Mesendoderm (in vitro differentiated cells): ENCODE measurements around the gene EIF4G1.

Source experiments
- DNase-seq: peaks from one replicate; pipeline ENCODE4 v3.0.0; 2013
- H2AK5ac ChIP-seq: 2 replicates; pipeline ENCODE4 v1.6.1; 2013; ENCODE audit warnings: low read length, inconsistent platforms
- H2BK120ac ChIP-seq: 2 replicates; pipeline ENCODE4 v1.6.1; 2013; ENCODE audit warnings: low read depth, mild to moderate bottlenecking, low read length, moderate library complexity, mixed read lengths
- H2BK15ac ChIP-seq: replicated peaks from 2 replicates; pipeline ENCODE4 v1.6.1; 2013; ENCODE audit warnings: low read depth, mild to moderate bottlenecking, moderate library complexity
- H2BK5ac ChIP-seq: 2 replicates; pipeline ENCODE4 v1.6.1; 2013; ENCODE audit warnings: low read length, inconsistent platforms
- H3K18ac ChIP-seq: 2 replicates; pipeline ENCODE4 v1.6.1; 2013; ENCODE audit warnings: mild to moderate bottlenecking, low read length, mixed read lengths
- H3K23ac ChIP-seq: one replicate; pipeline ENCODE4 v1.6.1; 2013; ENCODE audit warnings: low read length
- H3K27ac ChIP-seq: 2 replicates; pipeline ENCODE4 v1.5.1; 2013; ENCODE audit warnings: low read depth, mild to moderate bottlenecking, inconsistent platforms, low read length, moderate library complexity
- H3K27me3 ChIP-seq: 2 replicates; pipeline ENCODE4 v1.6.1; 2013; ENCODE audit warnings: low read length, control low read depth, mild to moderate bottlenecking, inconsistent platforms; ENCODE audit not compliant: insufficient read depth, poor library complexity
- H3K36me3 ChIP-seq: 2 replicates; pipeline ENCODE4 v1.6.1; 2013; ENCODE audit warnings: low read length, inconsistent platforms; ENCODE audit not compliant: control insufficient read depth, insufficient read depth
- H3K4ac ChIP-seq: one replicate; pipeline ENCODE4 v1.6.1; 2013; ENCODE audit warnings: low read depth, mild to moderate bottlenecking, low read length, moderate library complexity
- H3K4me1 ChIP-seq: 2 replicates; pipeline ENCODE4 v1.6.1; 2013; ENCODE audit warnings: low read depth, low read length, inconsistent platforms; ENCODE audit not compliant: control insufficient read depth
- H3K4me2 ChIP-seq: 2 replicates; pipeline ENCODE4 v1.6.1; 2013; ENCODE audit warnings: low read length
- H3K4me3 ChIP-seq: 2 replicates; pipeline ENCODE4 v1.5.1; 2013; ENCODE audit warnings: mild to moderate bottlenecking, low read length
- H3K56ac ChIP-seq: one replicate; pipeline ENCODE4 v1.6.1; 2013; ENCODE audit warnings: low read length
- H3K79me1 ChIP-seq: 2 replicates; pipeline ENCODE4 v1.6.1; 2013; ENCODE audit warnings: low read length, inconsistent platforms
- H3K79me2 ChIP-seq: 2 replicates; pipeline ENCODE4 v1.6.1; 2013; ENCODE audit warnings: mild to moderate bottlenecking, low read length; ENCODE audit not compliant: control insufficient read depth, insufficient read depth
- H3K9ac ChIP-seq: 2 replicates; pipeline ENCODE4 v1.6.1; 2013; ENCODE audit warnings: low read length, inconsistent platforms
- H4K5ac ChIP-seq: one replicate; pipeline ENCODE4 v1.6.1; 2013; ENCODE audit warnings: low read length
- H4K8ac ChIP-seq: one replicate; pipeline ENCODE4 v1.6.1; 2013; ENCODE audit warnings: low read depth, mild to moderate bottlenecking, control low read depth, low read length, moderate library complexity
- WGBS: extraction: QIAGEN DNeasy Blood & Tissue Kit; methylation state at CpG from one replicate; pipeline ENCODE4 v1.1.7; 2013; ENCODE audit warnings: low lambda C conversion rate, missing lambda C conversion rate; ENCODE audit not compliant: insufficient coverage; ENCODE audit errors: extremely low coverage; 5-methylcytosine and 5-hydroxymethylcytosine counted together

EIF4G1 gene

DNA sequence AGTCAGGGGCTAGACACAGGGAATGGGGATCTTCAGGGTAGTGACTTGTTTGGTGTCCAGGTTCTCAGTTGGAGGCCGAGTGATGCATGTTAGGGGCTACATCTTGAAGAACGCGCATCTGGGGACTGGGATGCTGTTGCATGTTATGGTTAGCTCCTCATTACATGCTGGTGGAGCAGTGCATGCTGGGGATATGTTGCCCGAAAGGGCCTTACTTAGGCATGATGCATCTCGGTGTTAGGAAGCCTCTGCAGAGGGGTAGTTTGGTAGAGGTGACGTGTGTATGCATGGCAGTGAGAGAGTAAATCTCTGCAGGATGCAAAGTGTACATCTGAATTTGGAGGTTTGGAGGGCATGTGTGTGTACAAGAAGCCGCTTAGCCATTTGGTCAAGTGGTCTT is 2.4 kb downstream of the EIF4G1 start:
- no peak overlapping the region for H4K5ac ChIP-seq
- no peak overlapping the region for H2BK120ac ChIP-seq
- H3K4me3 ChIP-seq: no peak overlapping the region
- H3K27ac ChIP-seq: no peak overlapping the region
- H2BK5ac ChIP-seq: no peak overlapping the region
- H2BK15ac ChIP-seq: no peak overlapping the region
- no peak for DNase-seq
- no peak overlapping the region for H3K18ac ChIP-seq
- H3K9ac ChIP-seq: peak overlapping the region; percentile 94
- H3K79me2 ChIP-seq: peaks cover 63% of the 10 kb centered on the region
- WGBS: no CpG with 5 or more reads among the region's 7 CpGs
- no peak overlapping the region for H3K4ac ChIP-seq
- H3K4me2 ChIP-seq: peak overlapping the region; percentile 45
- no peaks in the 10 kb centered on the region for H3K27me3 ChIP-seq
- H3K36me3 ChIP-seq: peaks cover 9% of the 10 kb centered on the region
- H3K4me1 ChIP-seq: peaks cover 4% of the 10 kb centered on the region
- no peak overlapping the region for H3K23ac ChIP-seq
- no peak overlapping the region for H2AK5ac ChIP-seq
- H4K8ac ChIP-seq: no peak overlapping the region
- H3K79me1 ChIP-seq: peaks cover 14% of the 10 kb centered on the region
- peak overlapping the region; percentile 8 for H3K56ac ChIP-seq

DNA sequence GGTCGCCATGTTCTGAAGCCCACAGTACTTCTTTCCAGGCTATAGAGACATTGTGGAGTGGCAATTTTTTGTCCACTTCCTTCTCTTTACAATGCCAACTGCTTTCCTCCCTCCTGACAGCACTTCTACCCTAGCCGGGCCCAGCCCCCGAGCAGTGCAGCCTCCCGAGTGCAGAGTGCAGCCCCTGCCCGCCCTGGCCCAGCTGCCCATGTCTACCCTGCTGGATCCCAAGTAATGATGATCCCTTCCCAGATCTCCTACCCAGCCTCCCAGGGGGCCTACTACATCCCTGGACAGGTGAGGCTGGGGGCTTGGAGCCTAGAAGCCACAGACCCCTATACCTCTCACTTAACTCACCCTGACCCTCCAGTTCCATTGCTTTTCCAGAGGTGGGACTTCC is 2.8 kb downstream of the EIF4G1 start:
- Histone ChIP-seq H3K4me1 (peaks cover 4% of the 10 kb centered on the region), H4K5ac (no peak overlapping the region), H3K4me3 (no peak overlapping the region), H3K27ac (no peak overlapping the region), H3K79me2 (peaks cover 65% of the 10 kb centered on the region), H3K23ac (no peak overlapping the region), H3K9ac (no peak overlapping the region), H3K36me3 (peaks cover 11% of the 10 kb centered on the region), H2BK120ac (no peak overlapping the region), H3K56ac (no peak overlapping the region), H3K4me2 (peak overlapping the region; percentile 8), H2BK5ac (no peak overlapping the region), H2BK15ac (no peak overlapping the region), H3K27me3 (no peaks in the 10 kb centered on the region), H3K18ac (no peak overlapping the region), H3K79me1 (peaks cover 16% of the 10 kb centered on the region), H3K4ac (no peak overlapping the region), H4K8ac (no peak overlapping the region), H2AK5ac (no peak overlapping the region)
- DNase-seq: no peak
- no CpG with 5 or more reads among the region's 5 CpGs for WGBS

DNA sequence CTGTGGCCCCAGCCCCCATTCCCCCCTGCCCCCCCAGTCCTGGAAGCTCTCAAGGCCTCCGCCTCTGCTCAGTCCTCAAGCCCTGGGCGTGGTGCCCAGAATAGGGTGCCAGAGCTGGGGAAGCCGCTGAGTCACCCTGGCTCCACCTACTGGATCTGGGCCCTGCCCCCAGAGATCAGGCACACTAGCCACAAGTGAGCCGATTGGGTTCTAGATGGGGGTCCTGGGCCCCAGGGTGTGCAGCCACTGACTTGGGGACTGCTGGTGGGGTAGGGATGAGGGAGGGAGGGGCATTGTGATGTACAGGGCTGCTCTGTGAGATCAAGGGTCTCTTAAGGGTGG is 5.7 kb downstream of the EIF4G1 start:
- H3K18ac ChIP-seq: no peak overlapping the region
- DNase-seq: no peak
- H2AK5ac ChIP-seq: no peak overlapping the region
- H4K5ac ChIP-seq: no peak overlapping the region
- no peaks in the 10 kb centered on the region for H3K27me3 ChIP-seq
- H3K79me1 ChIP-seq: peaks cover 17% of the 10 kb centered on the region
- no peak overlapping the region for H2BK15ac ChIP-seq
- no peak overlapping the region for H3K4me2 ChIP-seq
- no peak overlapping the region for H3K4ac ChIP-seq
- H2BK120ac ChIP-seq: no peak overlapping the region
- H3K4me1 ChIP-seq: peaks cover 4% of the 10 kb centered on the region
- no peak overlapping the region for H3K56ac ChIP-seq
- H3K27ac ChIP-seq: no peak overlapping the region
- peaks cover 64% of the 10 kb centered on the region for H3K79me2 ChIP-seq
- H3K36me3 ChIP-seq: peaks cover 36% of the 10 kb centered on the region
- H4K8ac ChIP-seq: no peak overlapping the region
- H3K9ac ChIP-seq: no peak overlapping the region
- no CpG with 5 or more reads among the region's 4 CpGs for WGBS
- no peak overlapping the region for H3K4me3 ChIP-seq
- no peak overlapping the region for H2BK5ac ChIP-seq
- no peak overlapping the region for H3K23ac ChIP-seq

DNA sequence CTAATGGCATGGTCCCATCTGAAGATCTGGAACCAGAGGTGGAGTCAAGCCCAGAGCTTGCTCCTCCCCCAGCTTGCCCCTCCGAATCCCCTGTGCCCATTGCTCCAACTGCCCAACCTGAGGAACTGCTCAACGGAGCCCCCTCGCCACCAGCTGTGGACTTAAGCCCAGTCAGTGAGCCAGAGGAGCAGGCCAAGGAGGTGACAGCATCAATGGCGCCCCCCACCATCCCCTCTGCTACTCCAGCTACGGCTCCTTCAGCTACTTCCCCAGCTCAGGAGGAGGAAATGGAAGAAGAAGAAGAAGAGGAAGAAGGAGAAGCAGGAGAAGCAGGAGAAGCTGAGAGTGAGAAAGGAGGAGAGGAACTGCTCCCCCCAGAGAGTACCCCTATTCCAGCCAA is 7.3 kb downstream of the EIF4G1 start:
- WGBS: no CpG with 5 or more reads among the region's 5 CpGs
- no peak overlapping the region for H4K8ac ChIP-seq
- H2BK15ac ChIP-seq: no peak overlapping the region
- H2BK5ac ChIP-seq: no peak overlapping the region
- H3K4me1 ChIP-seq: peaks cover 2% of the 10 kb centered on the region
- H2AK5ac ChIP-seq: no peak overlapping the region
- no peaks in the 10 kb centered on the region for H3K27me3 ChIP-seq
- peaks cover 24% of the 10 kb centered on the region for H3K79me1 ChIP-seq
- H3K27ac ChIP-seq: no peak overlapping the region
- H3K56ac ChIP-seq: no peak overlapping the region
- no peak overlapping the region for H3K4me3 ChIP-seq
- no peak overlapping the region for H3K23ac ChIP-seq
- no peak overlapping the region for H4K5ac ChIP-seq
- peaks cover 42% of the 10 kb centered on the region for H3K36me3 ChIP-seq
- H3K79me2 ChIP-seq: peaks cover 48% of the 10 kb centered on the region
- H2BK120ac ChIP-seq: no peak overlapping the region
- no peak overlapping the region for H3K18ac ChIP-seq
- no peak overlapping the region for H3K9ac ChIP-seq
- H3K4ac ChIP-seq: no peak overlapping the region
- no peak overlapping the region for H3K4me2 ChIP-seq
- no peak for DNase-seq

DNA sequence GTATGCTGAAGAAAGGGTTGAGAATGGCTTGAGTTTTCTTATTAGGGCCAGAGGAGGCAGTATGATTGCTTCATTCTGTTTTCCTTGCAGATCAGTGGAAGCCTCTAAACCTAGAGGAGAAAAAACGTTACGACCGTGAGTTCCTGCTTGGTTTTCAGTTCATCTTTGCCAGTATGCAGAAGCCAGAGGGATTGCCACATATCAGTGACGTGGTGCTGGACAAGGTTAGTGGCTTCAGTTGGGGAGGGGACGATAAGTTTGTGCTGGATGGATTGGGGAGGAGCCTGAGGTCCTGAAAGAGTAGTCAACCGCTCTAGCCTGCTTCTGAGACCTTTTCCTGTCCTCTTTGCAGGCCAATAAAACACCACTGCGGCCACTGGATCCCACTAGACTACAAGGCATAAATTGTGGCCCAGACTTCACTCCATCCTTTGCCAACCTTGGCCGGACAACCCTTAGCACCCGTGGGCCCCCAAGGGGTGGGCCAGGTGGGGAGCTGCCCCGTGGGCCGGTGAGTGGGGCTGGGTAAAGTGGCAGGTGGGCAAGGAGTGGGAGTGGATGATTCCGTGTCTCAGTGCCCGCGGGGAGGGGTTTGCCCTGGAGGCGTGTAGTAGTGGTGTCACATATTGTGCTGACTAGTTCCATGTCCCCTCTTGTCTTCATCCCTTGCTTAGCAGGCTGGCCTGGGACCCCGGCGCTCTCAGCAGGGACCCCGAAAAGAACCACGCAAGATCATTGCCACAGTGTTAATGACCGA is 8.5 kb downstream of the EIF4G1 start:
- peaks cover 48% of the 10 kb centered on the region for H3K36me3 ChIP-seq
- H3K4me1 ChIP-seq: no peaks in the 10 kb centered on the region
- H3K27me3 ChIP-seq: no peaks in the 10 kb centered on the region
- no peak overlapping the region for H3K4ac ChIP-seq
- WGBS: no CpG with 5 or more reads among the region's 20 CpGs
- H3K18ac ChIP-seq: no peak overlapping the region
- H4K8ac ChIP-seq: no peak overlapping the region
- no peak overlapping the region for H2BK15ac ChIP-seq
- no peak for DNase-seq
- peaks cover 35% of the 10 kb centered on the region for H3K79me2 ChIP-seq
- no peak overlapping the region for H3K56ac ChIP-seq
- no peak overlapping the region for H4K5ac ChIP-seq
- H3K4me2 ChIP-seq: no peak overlapping the region
- no peak overlapping the region for H2AK5ac ChIP-seq
- no peak overlapping the region for H2BK120ac ChIP-seq
- no peak overlapping the region for H3K4me3 ChIP-seq
- no peak overlapping the region for H2BK5ac ChIP-seq
- H3K27ac ChIP-seq: no peak overlapping the region
- H3K9ac ChIP-seq: no peak overlapping the region
- no peak overlapping the region for H3K23ac ChIP-seq
- peaks cover 24% of the 10 kb centered on the region for H3K79me1 ChIP-seq

DNA sequence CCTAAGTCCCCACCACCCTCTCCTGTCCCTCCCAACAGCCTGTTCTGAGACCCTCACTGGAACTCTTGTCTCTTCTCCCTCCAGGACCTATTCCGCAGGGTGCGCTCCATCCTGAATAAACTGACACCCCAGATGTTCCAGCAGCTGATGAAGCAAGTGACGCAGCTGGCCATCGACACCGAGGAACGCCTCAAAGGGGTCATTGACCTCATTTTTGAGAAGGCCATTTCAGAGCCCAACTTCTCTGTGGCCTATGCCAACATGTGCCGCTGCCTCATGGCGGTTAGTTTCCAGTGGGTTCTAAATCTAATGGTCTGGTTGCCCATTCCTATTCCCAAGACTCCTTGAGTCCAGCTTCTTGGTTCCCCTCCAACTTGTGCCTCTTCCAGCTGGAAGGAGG is 9.3 kb downstream of the EIF4G1 start:
- Histone ChIP-seq H3K36me3 (peaks cover 52% of the 10 kb centered on the region), H2BK120ac (no peak overlapping the region), H3K4me1 (no peaks in the 10 kb centered on the region), H3K4me3 (no peak overlapping the region), H3K56ac (no peak overlapping the region), H3K79me2 (peaks cover 28% of the 10 kb centered on the region), H2AK5ac (no peak overlapping the region), H3K4ac (no peak overlapping the region), H4K5ac (no peak overlapping the region), H3K23ac (no peak overlapping the region), H3K27me3 (no peaks in the 10 kb centered on the region), H3K9ac (no peak overlapping the region), H3K4me2 (no peak overlapping the region), H2BK15ac (no peak overlapping the region), H4K8ac (no peak overlapping the region), H3K18ac (no peak overlapping the region), H3K79me1 (peaks cover 27% of the 10 kb centered on the region), H3K27ac (no peak overlapping the region), H2BK5ac (no peak overlapping the region)
- no peak for DNase-seq
- no CpG with 5 or more reads among the region's 8 CpGs for WGBS
